DOHH2 (cell line): Measurements from ENCODE around the gene GUCA1A.

ENCODE experiments used
- H3F3A ChIP-seq: fragments of 200-600 bp; sonication (generic), shearing (Covaris generic); 2 replicates; pipeline ENCODE4 v1.6.0; 2016; ENCODE audit warnings: antibody characterized with exemption, mild to moderate bottlenecking; ENCODE audit not compliant: control insufficient read depth, insufficient read depth
- H3K27ac ChIP-seq: fragments of 200-600 bp; sonication (generic); 2 replicates; pipeline ENCODE4 v1.5.1; 2014; ENCODE audit warnings: low read depth, mild to moderate bottlenecking, low read length, moderate library complexity
- H3K27me3 ChIP-seq: fragments of 200-600 bp; sonication (generic); 2 replicates; pipeline ENCODE4 v1.6.1; 2014; ENCODE audit warnings: mild to moderate bottlenecking, low read length, mixed read lengths; ENCODE audit not compliant: control insufficient read depth
- H3K36me3 ChIP-seq: fragments of 200-600 bp; sonication (generic); 2 replicates; pipeline ENCODE4 v1.6.1; 2014; ENCODE audit warnings: mild to moderate bottlenecking, low read length, moderate library complexity, mixed read lengths; ENCODE audit not compliant: control insufficient read depth
- H3K4me1 ChIP-seq: fragments of 200-600 bp; sonication (generic); 2 replicates; pipeline ENCODE4 v1.6.1; 2014; ENCODE audit warnings: mild to moderate bottlenecking, low read length, mixed read lengths; ENCODE audit not compliant: control insufficient read depth
- H3K4me2 ChIP-seq: fragments of 200-600 bp; sonication (generic); 2 replicates; pipeline ENCODE4 v1.6.0; 2014; ENCODE audit warnings: mild to moderate bottlenecking, low read length, moderate library complexity
- H3K4me3 ChIP-seq: fragments of 200-600 bp; sonication (generic); 2 replicates; pipeline ENCODE4 v1.5.1; 2014; ENCODE audit warnings: mild to moderate bottlenecking, low read length, mixed read lengths
- H3K79me2 ChIP-seq: fragments of 200-600 bp; sonication (generic); 2 replicates; pipeline ENCODE4 v1.6.1; 2014; ENCODE audit warnings: mild to moderate bottlenecking, low read length, mixed read lengths; ENCODE audit not compliant: control insufficient read depth
- H3K9me2 ChIP-seq: fragments of 200-600 bp; sonication (generic); replicated peaks from 2 replicates; pipeline ENCODE4 v1.6.1; 2014; ENCODE audit warnings: mild to moderate bottlenecking, low read length, mixed read lengths; ENCODE audit not compliant: control insufficient read depth
- H3K9me3 ChIP-seq: fragments of 200-600 bp; sonication (generic); 2 replicates; pipeline ENCODE4 v1.6.1; 2014; ENCODE audit warnings: antibody characterized with exemption, low read length, mixed read lengths; ENCODE audit not compliant: control insufficient read depth, insufficient read depth
- H4K20me1 ChIP-seq: fragments of 200-600 bp; sonication (generic); 2 replicates; pipeline ENCODE4 v1.6.0; 2014; ENCODE audit warnings: low read depth, mild to moderate bottlenecking, antibody characterized with exemption, low read length, moderate library complexity; ENCODE audit not compliant: control insufficient read depth, insufficient read depth
- CTCF ChIP-seq: fragments of 200-600 bp; sonication (generic); IDR thresholded peaks from one replicate; pipeline ENCODE4 v1.5.1; 2014; ENCODE audit warnings: antibody characterized with exemption, mild to moderate bottlenecking, low read depth, low read length; ENCODE audit not compliant: poor library complexity, severe bottlenecking
- EZH2phosphoT487 ChIP-seq: fragments of 200-600 bp; sonication (generic); IDR thresholded peaks from 2 replicates; pipeline ENCODE4 v1.6.1; 2017; ENCODE audit warnings: borderline replicate concordance, mild to moderate bottlenecking, antibody characterized with exemption, low read length, moderate library complexity, mixed read lengths

GUCA1A gene

GRCh38 chr6:42140756-42141602 lies 32.2 kb upstream of the GUCA1A start:
- no peak overlapping the region for H3K4me2 ChIP-seq
- H3F3A ChIP-seq = no peaks in the 10 kb centered on the region
- no peak overlapping the region for H3K27ac ChIP-seq
- peaks cover 33% of the 10 kb centered on the region for H3K27me3 ChIP-seq
- H4K20me1 ChIP-seq = no peaks in the 10 kb centered on the region
- no peak overlapping the region for H3K4me3 ChIP-seq
- TF ChIP-seq CTCF (no peak), EZH2phosphoT487 (no peak)
- H3K9me2 ChIP-seq = no peaks in the 10 kb centered on the region
- no peaks in the 10 kb centered on the region for H3K36me3 ChIP-seq
- H3K4me1 ChIP-seq = peaks cover 18% of the 10 kb centered on the region
- H3K79me2 ChIP-seq = no peaks in the 10 kb centered on the region
- no peaks in the 10 kb centered on the region for H3K9me3 ChIP-seq

- Histone ChIP-seq H3K4me2 (no peak overlapping the region), H3K4me3 (no peak overlapping the region), H3K36me3 (no peaks in the 10 kb centered on the region), H4K20me1 (no peaks in the 10 kb centered on the region), H3K79me2 (no peaks in the 10 kb centered on the region), H3K27ac (no peak overlapping the region), H3K9me3 (no peaks in the 10 kb centered on the region), H3K27me3 (peaks cover 33% of the 10 kb centered on the region), H3F3A (no peaks in the 10 kb centered on the region), H3K4me1 (peaks cover 12% of the 10 kb centered on the region), H3K9me2 (no peaks in the 10 kb centered on the region)
- TF ChIP-seq EZH2phosphoT487 = no peak
- TF ChIP-seq CTCF = no peak
These were observed 31.5 kb upstream of the GUCA1A start for GRCh38 chr6:42141603-42142117.

- H3K4me2 ChIP-seq = no peak within 1 kb of the TSS
- no peaks in the 10 kb centered on the region for H4K20me1 ChIP-seq
- H3K9me3 ChIP-seq = no peaks in the 10 kb centered on the region
- no peaks in the 10 kb centered on the region for H3K36me3 ChIP-seq
- no peaks in the 10 kb centered on the region for H3F3A ChIP-seq
- no peak for TF ChIP-seq CTCF
- no peak for TF ChIP-seq EZH2phosphoT487
- H3K27me3 ChIP-seq = peaks cover 33% of the 10 kb centered on the region
- H3K27ac ChIP-seq = no peak within 1 kb of the TSS
- peaks cover 6% of the 10 kb centered on the region for H3K4me1 ChIP-seq
- no peak within 1 kb of the TSS for H3K4me3 ChIP-seq
- no peaks in the 10 kb centered on the region for H3K79me2 ChIP-seq
- no peaks in the 10 kb centered on the region for H3K9me2 ChIP-seq
These were observed 30.9 kb upstream of the GUCA1A start, which contains the start of gene C6orf132 for GRCh38 chr6:42142118-42142835. C6orf132 (minus strand) TSS chr6:42142620; CDS start chr6:42142444, 176 bp downstream.
